GM19468 (cell line): Measurements from ENCODE around the gene TMEM101.
"Not testable (repeated sequence)": the region's sequence is repeated elsewhere in the genome, so short reads cannot be mapped to it uniquely, and the experiment has no call there.

Experiments
- ATAC-seq: cut with Tn5 transposase; IDR thresholded peaks from one replicate; pipeline ENCODE4 v1.9.1; 2021; ENCODE audit warnings: mild to moderate bottlenecking, moderate library complexity, moderate number of reproducible peaks; ENCODE audit not compliant: unreplicated experiment; ENCODE audit errors: extremely low read depth

Gene TMEM101

DNA sequence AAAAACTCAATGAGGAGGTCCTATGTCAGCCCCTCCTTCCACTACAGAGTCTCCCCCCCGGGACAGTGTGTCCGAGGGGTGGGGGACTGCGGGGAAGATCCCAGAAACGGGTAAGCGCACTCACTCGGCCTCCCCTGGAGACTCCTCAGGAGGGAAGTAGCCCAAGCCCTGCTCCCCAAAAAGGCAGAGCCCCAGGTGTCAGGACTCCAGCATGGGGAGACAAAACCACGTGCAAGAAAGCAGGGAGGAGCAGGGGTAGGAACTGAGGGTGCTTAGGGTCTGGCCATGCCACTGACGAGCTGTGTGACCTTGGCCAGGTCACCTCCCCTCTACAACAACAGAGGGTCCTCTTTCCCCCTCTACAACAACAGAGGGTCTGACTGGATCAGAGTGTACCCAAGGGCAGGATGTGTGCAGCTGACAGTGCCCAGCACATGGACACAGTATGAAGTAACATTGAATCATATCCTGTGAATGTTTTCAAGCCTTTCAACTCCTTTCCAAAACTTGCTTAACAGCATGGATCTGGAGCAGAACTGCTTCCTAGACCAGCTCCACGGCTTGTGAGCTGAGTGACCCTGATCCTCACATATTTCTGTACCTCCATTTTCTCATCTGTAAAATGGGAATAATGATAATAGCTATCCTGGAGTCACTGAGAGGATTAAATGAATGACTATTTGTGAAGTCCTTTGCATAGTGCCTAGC lies 12.5 kb downstream of the TMEM101 start:
- ATAC-seq = no peak

DNA sequence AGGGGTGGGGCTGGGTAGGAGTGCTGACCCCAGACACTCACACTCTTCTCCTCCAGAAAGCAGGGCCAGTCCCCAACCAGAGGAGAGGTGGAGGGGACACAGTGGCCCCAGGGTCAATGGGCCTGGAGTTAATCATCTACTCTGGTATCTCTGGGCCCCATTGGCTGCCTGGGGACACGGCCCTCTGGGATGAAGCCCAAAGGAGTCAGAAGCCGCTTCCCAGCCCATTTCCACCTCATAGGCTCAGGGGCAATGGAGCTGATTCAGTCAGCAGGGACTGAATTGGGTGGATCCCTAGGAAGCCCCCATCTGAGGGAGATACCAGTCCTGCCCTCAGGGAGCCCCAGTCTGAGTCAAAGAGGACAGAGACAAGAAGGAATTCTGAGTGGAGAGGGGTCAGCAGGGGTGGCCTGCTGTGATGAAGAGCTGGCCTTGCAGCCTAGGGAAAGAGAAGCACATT lies 13.3 kb downstream of the TMEM101 start:
- ATAC-seq = no peak

DNA sequence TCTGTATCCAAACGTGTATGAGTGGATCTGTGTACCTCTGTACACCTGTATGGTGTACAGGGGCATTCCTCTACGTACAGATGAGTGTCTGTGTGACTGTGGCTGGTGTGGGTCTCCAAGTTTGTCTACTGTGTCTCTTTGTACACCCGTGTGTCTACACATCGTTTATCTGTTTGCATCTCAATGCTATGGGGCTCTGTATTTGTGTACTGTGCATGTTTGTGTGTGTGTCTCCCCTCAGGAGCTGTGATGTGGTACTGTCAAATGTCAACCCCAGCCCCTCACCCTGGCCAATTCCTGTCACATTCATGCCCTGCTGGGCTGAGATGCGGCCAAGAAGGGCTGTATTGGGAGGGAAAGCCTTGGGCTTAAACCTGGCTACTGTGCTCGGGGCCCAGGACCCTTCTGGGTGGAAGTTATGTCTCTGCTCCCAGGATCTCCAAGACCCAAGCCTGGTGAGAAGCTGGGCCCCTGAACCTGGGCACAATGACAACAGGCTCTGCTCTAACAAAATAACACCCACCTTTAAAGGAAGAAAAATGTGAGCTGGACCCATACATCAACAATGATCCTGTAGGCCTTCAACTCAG lies 13.8 kb downstream of the TMEM101 start:
- ATAC-seq = no peak

DNA sequence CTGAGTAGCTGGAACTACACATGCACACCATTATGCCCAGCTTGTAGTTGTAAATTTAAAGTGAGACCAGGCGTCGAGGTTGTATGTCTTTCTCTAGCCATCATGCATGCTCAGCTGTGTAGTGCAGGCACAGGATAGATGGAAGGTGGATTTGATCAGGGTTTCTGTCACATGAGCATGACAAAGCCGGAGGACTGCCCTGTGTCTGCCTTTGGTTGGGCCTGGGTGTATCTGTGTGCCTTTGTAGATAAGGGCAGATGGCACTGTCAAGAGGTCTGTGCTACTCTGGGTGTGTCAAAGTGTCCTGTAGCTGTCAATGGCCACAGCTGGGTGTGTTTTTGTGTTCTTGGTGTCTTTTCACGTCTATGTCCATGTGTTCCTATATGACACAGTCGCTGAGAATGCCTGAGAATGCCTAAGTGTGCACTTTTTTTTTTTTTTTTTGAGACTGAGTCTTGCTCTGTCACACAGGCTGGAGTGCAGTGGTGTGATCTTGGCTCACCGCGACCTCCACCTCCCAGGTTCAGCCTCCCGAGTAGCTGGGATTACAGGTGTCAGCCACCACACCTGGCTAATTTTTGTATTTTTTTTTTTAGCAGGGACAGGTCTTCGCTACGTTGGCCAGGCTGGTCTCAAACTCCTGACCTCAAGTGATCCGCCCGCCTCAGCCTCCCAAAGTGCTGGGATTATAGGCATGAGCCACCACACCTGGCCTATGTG lies 14.5 kb downstream of the TMEM101 start:
- ATAC-seq = no peak

DNA sequence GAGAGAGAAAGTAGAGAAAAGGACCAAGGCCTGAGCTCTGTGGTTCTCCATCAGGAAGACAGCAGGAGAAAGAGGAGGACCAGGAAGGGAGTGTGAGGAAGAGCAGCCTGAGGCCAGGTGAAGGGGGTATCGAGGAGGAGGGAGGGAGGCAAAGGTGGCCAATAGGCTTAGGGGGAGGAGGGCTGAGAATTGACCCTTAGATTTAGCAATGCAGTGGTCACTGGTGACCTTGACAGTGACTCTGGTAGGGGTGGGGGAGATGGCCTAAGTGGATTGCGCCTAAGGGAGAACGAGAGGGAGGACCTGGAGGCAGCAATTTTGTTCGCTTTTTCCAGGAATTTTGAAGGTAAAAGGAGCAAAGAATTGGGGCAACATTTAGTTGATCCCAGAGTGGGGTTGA lies 15.7 kb downstream of the TMEM101 start:
- ATAC-seq = no peak

DNA sequence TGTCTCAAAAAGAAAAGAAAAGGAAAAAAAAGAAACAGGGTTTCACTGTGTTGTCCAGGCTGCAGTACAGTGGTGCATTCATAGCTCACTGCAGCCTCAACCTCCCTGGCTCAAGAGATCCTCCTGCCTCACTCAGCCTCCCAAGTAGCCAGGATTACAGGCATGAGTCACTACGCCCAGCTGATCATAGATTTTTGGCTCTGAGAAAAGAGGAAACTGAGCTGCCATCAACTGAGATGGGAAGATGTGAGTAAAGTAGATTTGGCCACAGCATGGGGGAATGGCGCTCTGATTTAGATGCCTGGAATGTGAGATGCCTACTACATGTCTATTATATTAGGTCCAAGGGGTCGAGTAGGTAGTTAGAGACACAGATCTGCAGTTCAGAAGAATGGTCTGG lies 16.2 kb downstream of the TMEM101 start:
- ATAC-seq = no peak

DNA sequence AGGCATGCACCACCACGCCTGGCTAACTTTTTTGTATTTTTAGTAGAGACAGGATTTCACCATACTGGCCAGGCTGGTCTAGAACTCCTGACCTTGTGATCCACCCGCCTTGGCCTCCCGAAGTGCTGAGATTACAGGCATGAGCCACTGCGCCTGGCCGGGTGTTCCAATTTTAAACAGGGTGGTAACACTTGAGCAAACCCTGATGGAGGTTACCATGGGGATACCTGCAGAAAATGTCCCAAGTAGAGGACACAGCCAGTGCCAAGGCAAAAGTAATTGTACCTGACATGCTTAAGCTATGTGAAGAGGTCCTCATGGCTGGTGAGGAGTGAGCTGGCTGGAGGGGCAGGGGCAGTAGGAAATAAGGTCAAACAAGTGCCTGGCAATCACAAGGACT lies 17.6 kb downstream of the TMEM101 start:
- ATAC-seq = not testable (repeated sequence)

DNA sequence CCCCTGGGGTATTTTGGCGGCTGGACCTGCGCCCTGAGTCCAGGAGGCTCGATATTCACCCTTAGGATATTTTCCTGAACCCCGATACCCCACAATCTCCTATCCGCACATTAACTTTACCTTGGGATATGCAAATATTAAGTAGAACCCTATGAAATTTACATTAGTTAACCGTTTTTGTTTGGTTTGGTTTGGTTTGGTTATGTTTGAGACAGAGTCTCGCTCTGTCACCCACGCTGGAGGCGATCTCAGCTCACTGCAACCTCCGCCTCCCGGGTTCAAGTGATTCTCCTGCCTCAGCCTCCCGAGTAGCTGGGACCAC lies 19.7 kb downstream of the TMEM101 start:
- no peak for ATAC-seq

DNA sequence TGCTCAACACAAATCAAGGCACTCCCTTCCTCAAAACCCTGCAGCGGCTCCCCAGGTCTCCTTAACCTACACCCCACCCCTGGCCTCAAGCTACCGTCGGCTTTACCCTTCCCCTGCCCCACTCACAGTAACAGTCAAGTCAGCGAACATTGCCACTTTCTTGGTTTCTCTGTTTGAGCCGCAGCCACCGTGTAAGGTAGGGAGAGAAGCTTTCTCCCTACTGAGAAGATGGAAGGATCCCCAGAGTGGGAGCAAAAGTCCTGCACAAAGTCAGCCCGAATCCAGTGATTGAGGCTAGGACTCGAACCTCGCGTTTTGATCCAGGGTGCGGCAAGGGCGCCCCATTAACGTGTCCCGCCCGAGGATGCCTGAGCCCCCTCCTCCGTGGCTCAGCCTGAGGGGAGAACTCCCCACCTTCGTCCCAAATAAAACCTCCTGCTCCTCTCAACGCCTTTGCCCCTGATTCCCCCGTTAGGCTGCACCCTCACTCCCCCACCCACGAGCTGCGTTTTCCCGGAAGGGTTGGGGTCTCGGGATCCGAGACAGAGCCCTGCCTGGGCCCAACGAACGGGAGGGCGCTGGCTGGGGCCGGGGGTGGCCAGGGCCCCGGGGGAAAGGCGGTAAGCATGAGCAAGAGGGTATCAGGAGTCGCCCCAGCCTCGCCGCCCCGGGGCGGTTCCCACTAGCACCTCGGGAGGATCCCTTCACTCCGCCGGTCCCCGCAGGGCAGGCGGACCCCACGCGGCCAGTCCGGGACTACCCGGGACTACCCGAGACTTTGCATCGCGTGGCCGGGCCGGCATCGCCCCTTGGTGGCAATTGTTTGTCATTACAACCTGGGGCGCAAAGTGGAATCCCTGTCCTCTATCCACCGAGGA lies 20.3 kb downstream of the TMEM101 start:
- ATAC-seq = no peak

DNA sequence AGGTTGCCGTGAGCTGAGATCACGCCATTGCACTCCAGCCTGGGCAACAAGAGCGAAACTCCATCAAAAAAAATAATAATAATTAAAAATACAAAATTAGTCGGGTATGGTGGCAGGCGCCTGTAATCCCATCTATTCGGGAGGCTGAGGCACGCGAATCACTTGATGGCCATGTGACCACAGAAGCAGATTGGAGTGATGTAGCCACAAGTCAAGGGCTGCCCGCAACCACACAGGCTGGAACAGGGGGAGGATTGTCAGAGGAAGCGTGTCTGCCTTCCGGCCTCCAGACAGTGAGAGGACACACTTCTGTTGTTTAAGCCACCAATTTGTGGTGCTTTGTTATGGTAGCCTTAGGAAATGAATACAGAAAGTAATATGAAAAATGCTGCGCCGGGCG lies 22.1 kb downstream of the TMEM101 start:
- ATAC-seq = no peak

DNA sequence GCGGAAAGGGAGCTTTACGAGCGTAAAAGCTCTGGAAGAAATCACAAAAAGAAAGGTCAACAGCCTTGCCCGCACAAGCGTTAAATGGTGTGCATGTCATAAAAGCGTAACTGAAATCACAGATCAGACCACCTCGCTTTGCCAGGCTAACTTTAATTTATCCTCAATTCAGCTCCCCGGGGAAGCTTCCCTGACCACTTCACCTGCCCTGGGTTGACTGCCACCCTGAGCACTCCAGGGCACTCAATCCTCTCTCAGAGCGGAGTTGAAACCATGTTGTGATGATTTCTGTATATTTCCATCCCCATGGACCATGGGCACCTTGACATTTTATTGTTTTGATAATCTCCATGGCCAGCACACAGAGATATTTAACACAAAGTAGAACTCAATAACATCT lies 26.5 kb downstream of the TMEM101 start:
- ATAC-seq = no peak

DNA sequence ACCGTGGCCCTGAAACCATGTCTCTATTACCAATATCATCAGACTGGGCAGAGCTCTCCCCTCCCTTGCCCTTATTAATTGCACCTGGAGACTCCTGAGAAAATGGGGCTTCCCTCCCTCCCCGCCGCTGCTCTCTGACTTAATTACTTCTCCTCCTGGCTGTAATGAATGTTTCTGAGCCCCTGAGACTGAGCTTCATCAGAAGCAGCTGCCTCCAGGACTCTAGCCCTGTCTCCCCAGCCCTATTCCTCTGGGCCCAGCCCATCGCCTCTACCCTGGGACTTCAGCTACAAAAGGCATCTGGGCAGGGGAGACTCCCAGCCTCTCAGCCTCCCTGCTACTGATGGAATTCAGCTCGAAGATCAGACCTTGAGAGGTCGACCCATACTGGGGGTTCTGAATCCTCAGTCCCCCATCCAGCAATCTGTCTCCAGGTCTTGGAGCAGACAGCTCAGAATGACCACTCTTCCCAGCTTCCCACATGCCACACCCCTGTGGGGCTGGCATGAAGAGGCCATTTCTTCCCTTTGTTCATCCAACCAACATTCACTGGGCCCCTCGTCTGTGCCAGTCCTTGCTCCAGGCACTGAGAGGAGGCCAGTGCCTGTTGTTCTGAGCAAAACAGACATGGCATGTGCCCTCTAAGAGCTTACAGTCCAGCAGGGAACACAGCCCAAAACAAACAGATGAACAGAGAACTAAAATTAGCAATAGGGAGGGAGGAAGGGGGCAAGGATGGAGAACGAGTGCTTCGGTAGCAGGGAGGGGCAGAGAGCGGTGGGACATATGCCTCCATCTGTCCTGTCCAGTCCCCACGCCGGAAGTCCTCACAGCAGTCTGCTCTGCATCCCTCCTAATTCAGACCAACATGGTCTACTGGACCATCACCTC lies 27.4 kb downstream of the TMEM101 start:
- ATAC-seq = no peak

DNA sequence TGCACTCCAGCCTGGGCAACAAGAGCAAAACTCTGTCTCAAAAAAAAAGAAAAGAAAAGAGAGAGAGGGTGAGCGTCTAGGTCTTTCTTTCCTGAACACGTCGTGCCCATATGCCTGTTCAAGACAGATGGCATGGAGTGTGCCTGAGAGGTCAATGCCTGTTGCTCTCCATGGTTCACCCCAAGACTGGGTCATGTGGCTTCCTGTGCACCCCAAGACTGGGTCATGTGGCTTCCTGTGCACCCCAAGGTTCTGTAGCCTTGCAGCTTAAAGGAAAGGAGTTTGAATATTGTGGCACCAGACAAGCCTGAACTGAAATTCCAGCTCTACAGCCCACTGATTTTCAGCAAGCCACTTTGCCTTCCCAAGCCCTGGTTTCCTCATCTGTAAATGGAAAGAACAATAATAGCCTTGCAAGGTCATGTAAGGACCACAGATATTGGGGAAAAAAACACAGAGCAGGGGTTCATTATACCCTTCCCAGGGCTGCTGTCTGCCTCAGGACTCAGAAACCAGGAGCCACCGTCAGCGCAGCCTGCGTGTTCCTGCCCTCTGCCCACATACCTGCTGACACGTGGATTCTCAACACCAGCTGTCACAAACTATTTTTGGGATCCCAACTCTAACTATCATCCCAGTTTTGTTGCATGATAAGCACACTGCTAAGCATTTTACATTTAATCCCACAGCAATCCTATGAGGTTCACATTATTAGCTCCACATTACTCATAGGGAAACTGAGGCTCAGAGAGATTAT lies 28.4 kb downstream of the TMEM101 start:
- ATAC-seq = no peak

DNA sequence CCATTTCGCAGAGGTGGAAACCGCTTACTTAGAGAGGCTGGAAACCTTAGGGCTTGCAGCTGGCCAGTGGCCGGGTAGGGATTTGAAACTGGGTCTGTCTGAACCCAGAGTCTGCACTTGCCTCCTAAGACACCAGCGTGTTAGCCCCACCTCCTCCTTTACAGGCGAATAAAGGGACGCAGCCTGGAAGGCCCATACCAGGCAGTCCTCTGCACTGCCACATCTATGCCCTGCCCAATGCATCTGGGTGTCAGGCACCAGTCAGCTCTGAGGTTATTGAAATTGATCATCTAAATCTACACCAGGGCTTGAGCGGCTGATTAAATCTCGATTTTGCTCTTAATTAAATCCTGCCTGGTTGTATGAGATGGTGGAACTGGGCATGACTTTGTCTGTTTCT lies 30.2 kb downstream of the TMEM101 start:
- no peak for ATAC-seq

DNA sequence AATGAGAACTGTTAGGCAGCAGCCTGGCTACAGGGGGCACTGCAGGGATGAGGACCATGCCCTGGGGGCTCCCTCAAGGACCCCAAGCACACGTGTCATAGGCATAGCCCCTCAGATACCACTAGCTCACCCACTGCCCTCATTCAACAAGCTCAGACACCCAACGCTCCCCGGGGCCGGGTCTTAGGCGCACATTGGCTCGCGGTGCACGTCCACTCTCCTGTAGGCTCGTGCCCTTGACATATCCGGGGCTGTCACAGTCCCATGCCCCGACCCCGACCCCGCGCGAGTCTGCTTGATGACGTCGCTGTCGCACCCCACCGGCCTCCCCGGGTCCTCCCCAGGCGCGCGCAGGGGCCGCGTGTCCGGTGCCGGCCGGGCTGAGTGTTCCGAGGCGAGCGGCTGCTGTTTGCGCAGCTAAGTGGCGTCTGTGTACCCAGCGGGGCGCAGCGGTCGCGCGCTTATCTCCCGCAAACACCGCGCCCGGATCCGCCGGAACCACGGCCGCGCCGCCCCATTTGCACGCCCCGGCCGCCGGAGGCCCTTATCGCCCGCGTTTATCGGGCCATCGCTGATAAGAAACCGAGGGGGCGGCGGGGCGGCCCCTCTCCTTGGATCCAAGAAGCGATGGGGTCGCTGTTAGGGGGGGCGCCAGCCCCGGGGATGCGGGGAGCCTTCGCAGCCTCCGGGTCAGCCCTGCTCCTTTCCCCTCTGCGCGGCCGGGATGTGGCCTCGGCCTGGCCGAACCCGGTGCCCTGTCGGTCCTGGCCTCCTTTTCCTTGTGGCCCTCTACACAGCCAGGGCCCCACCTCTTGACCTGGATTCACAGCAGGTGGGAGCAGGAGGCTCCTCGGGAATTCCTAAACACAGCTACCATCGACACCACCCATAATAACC lies 31.0 kb downstream of the TMEM101 start:
- ATAC-seq = no peak

DNA sequence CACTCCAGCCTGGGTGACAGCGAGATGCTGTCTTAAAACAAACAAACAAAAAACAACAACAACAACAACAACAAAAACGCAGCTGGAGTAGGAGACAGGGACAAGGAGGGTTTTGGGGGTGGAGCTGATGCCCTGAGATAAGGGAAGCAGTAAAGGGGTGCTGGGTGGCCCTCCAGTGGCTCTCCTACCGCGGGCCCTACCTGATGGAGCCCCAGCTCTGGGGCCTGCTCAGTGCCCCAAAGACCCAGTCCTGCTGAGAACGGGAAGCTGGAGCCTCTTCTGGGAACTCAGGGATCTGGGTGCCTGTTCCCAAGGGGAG lies 31.6 kb downstream of the TMEM101 start:
- no peak for ATAC-seq

DNA sequence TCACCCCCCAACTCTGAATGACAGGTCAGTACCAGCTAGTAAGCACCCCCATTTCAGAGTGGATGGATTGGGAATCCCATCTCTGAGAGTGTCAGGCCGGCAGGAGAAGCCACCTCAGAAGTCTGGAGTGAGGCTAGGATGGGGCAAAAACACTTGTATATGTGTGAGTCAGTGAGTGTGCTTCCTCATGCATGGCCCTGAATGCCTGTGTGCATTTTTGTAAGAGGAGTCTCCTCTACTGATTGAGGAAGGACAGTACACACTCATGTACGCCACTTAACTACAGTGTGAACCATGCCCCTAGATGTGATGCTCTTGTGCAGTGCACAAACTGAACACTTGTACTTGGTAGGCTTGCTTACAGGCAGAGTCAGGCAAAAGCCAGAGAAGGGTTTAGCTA lies 32.6 kb downstream of the TMEM101 start:
- no peak for ATAC-seq

DNA sequence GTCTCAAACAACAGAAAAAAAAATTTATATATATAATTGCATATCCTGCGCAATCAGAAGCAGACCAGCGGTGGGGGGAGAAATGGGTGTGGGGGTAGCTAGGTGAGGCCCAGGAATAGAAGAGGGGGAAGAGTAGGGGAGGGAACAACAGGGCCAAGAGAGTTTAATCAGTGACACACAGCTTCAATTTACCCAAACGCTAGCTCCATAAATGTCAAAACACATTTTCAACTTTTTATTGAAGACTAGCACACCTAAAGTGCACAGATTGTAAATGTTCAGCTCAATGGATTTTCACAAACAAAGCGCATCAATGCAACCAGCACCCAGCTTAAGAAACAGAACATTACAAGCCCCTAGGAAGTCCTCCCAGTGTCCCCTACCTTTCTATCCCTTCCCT lies 35.1 kb downstream of the TMEM101 start:
- ATAC-seq = no peak
